OCI-LY1 (cell line): ENCODE data around the gene TECTB.

Experiments used
- H2AFZ ChIP-seq: fragments of 200-600 bp; sonication (generic), shearing (Covaris generic); 2 replicates; pipeline ENCODE4 v1.6.0; 2014; ENCODE audit warnings: antibody characterized with exemption, mild to moderate bottlenecking, low read length
- H3F3A ChIP-seq: fragments of 200-600 bp; sonication (generic), shearing (Covaris generic); 2 replicates; pipeline ENCODE4 v1.6.0; 2014; ENCODE audit warnings: mild to moderate bottlenecking, antibody characterized with exemption, low read length, moderate library complexity; ENCODE audit not compliant: insufficient read depth
- H3K27ac ChIP-seq: fragments of 200-600 bp; sonication (generic); 2 replicates; pipeline ENCODE4 v1.5.1; 2014; ENCODE audit warnings: low read length, mixed run types, mild to moderate bottlenecking, low read depth; ENCODE audit not compliant: poor library complexity, severe bottlenecking
- H3K27me3 ChIP-seq: fragments of 200-600 bp; sonication (generic); 2 replicates; pipeline ENCODE4 v1.6.0; 2014; ENCODE audit warnings: antibody characterized with exemption, mild to moderate bottlenecking, low read length, moderate library complexity; ENCODE audit not compliant: insufficient read depth
- H3K36me3 ChIP-seq: fragments of 200-600 bp; sonication (generic); 2 replicates; pipeline ENCODE4 v1.6.1; 2014; ENCODE audit warnings: mild to moderate bottlenecking, antibody characterized with exemption, low read length, moderate library complexity, mixed read lengths; ENCODE audit not compliant: insufficient read depth
- H3K4me1 ChIP-seq: fragments of 200-600 bp; sonication (generic); 2 replicates; pipeline ENCODE4 v1.5.1; 2014; ENCODE audit warnings: mild to moderate bottlenecking, low read length, moderate library complexity; ENCODE audit not compliant: insufficient read depth, severe bottlenecking
- H3K4me2 ChIP-seq: fragments of 200-600 bp; sonication (generic), shearing (Covaris generic); 2 replicates; pipeline ENCODE4 v1.6.1; 2014; ENCODE audit warnings: low read length
- H3K4me3 ChIP-seq: fragments of 200-600 bp; sonication (generic); 2 replicates; pipeline ENCODE4 v1.5.1; 2014; ENCODE audit warnings: low read length, low read depth, mild to moderate bottlenecking, mixed read lengths; ENCODE audit not compliant: poor library complexity, severe bottlenecking
- H3K79me2 ChIP-seq: fragments of 200-600 bp; shearing (Covaris generic); 2 replicates; pipeline ENCODE4 v1.6.1; 2016; ENCODE audit warnings: mixed run types, low read length, mixed read lengths; ENCODE audit not compliant: insufficient read depth
- H3K9ac ChIP-seq: fragments of 200-600 bp; sonication (generic), shearing (Covaris generic); 2 replicates; pipeline ENCODE4 v1.6.1; 2014; ENCODE audit warnings: mild to moderate bottlenecking, low read length, mixed read lengths
- H3K9me2 ChIP-seq: fragments of 200-600 bp; sonication (generic), shearing (Covaris generic); 2 replicates; pipeline ENCODE4 v1.6.1; 2014; ENCODE audit warnings: low read depth, mild to moderate bottlenecking, low read length, mixed read lengths
- H3K9me3 ChIP-seq: fragments of 200-600 bp; shearing (Covaris generic); 2 replicates; pipeline ENCODE4 v1.6.1; 2014; ENCODE audit warnings: low read length, mixed read lengths
- H4K20me1 ChIP-seq: fragments of 200-600 bp; sonication (generic), shearing (Covaris generic); 2 replicates; pipeline ENCODE4 v1.6.0; 2016; ENCODE audit warnings: mild to moderate bottlenecking, low read length; ENCODE audit not compliant: insufficient read depth
- EZH2 ChIP-seq: fragments of 200-600 bp; sonication (generic), shearing (Covaris generic); IDR thresholded peaks from 2 replicates; pipeline ENCODE4 v1.8.0; 2017; ENCODE audit warnings: borderline replicate concordance, mixed run types, mild to moderate bottlenecking, antibody characterized with exemption, low read length, moderate library complexity, mixed read lengths
- TF ChIP-seq, protein P1 (sequence below): fragments of 200-600 bp; sonication (generic), shearing (Covaris generic); IDR thresholded peaks from 2 replicates; pipeline ENCODE4 v1.5.1; 2017; ENCODE audit warnings: mild to moderate bottlenecking, antibody characterized with exemption, low read length, moderate library complexity, mixed read lengths

Gene TECTB

GRCh38 chr10:112244197-112244596 lies 39.0 kb upstream of the TECTB start:
- Histone ChIP-seq H3K36me3 (no peaks in the 10 kb centered on the region), H3K4me2 (no peak overlapping the region), H3K27me3 (no peaks in the 10 kb centered on the region), H3F3A (no peaks in the 10 kb centered on the region), H3K9me2 (no peaks in the 10 kb centered on the region), H3K79me2 (no peaks in the 10 kb centered on the region), H4K20me1 (no peaks in the 10 kb centered on the region), H3K9me3 (no peaks in the 10 kb centered on the region; the same call in 1 of the 2 replicates), H2AFZ (no peak overlapping the region), H3K9ac (no peak overlapping the region), H3K27ac (no peak overlapping the region), H3K4me3 (no peak overlapping the region), H3K4me1 (no peaks in the 10 kb centered on the region)
- TF ChIP-seq, protein P1, sequence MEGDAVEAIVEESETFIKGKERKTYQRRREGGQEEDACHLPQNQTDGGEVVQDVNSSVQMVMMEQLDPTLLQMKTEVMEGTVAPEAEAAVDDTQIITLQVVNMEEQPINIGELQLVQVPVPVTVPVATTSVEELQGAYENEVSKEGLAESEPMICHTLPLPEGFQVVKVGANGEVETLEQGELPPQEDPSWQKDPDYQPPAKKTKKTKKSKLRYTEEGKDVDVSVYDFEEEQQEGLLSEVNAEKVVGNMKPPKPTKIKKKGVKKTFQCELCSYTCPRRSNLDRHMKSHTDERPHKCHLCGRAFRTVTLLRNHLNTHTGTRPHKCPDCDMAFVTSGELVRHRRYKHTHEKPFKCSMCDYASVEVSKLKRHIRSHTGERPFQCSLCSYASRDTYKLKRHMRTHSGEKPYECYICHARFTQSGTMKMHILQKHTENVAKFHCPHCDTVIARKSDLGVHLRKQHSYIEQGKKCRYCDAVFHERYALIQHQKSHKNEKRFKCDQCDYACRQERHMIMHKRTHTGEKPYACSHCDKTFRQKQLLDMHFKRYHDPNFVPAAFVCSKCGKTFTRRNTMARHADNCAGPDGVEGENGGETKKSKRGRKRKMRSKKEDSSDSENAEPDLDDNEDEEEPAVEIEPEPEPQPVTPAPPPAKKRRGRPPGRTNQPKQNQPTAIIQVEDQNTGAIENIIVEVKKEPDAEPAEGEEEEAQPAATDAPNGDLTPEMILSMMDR = no peak
- TF ChIP-seq EZH2 = no peak

- Histone ChIP-seq H3K27me3 (no peaks in the 10 kb centered on the region), H3K9me2 (no peaks in the 10 kb centered on the region), H4K20me1 (no peaks in the 10 kb centered on the region), H3K36me3 (no peaks in the 10 kb centered on the region), H3K79me2 (no peaks in the 10 kb centered on the region), H3K9me3 (peaks cover 3% of the 10 kb centered on the region; the same call in 1 of the 2 replicates), H3K4me2 (no peak overlapping the region), H3K9ac (no peak overlapping the region), H2AFZ (no peak overlapping the region), H3K4me1 (no peaks in the 10 kb centered on the region), H3K4me3 (no peak overlapping the region), H3F3A (no peaks in the 10 kb centered on the region), H3K27ac (no peak overlapping the region)
- no peak for TF ChIP-seq EZH2
- TF ChIP-seq, protein P1 = no peak
These were observed 35.4 kb upstream of the TECTB start for GRCh38 chr10:112247791-112248190.

- Histone ChIP-seq H2AFZ (no peak overlapping the region), H3K27me3 (no peaks in the 10 kb centered on the region), H3K79me2 (no peaks in the 10 kb centered on the region), H4K20me1 (no peaks in the 10 kb centered on the region), H3K4me3 (no peak overlapping the region), H3K4me1 (no peaks in the 10 kb centered on the region), H3K9me3 (peaks cover 3% of the 10 kb centered on the region; the same call in 1 of the 2 replicates), H3K27ac (no peak overlapping the region), H3K4me2 (no peak overlapping the region), H3F3A (no peaks in the 10 kb centered on the region), H3K36me3 (no peaks in the 10 kb centered on the region), H3K9me2 (no peaks in the 10 kb centered on the region), H3K9ac (no peak overlapping the region)
- TF ChIP-seq, protein P1 = no peak
- no peak for TF ChIP-seq EZH2
These were observed 34.5 kb upstream of the TECTB start for GRCh38 chr10:112248584-112249295.
